Activated T-cell treated with anti-CD3 and anti-CD28 coated beads, Interleukin-2, amount 50 U/mL, for 48 hours (primary cell): ENCODE data around the gene HAUS3.
A peak's percentile ranks its signal among the peaks of the same experiment; 100 is the strongest.

Experiments used
- DNase-seq, 2 experiments: peaks; one replicate each; pipeline ENCODE4 v3.0.0-alpha.2; 2020

The HAUS3 gene

GRCh38 chr4:2241410-2242353 lies at the start of gene HAUS3, which contains the start of gene POLN:
HAUS3 (minus strand) TSS chr4:2242121; CDS start chr4:2240946, 1,175 bp downstream.
POLN (minus strand) TSS chr4:2242121; CDS start chr4:2229231, 12,890 bp downstream.
- DNase-seq: peak; percentile 100

- peak; percentile 62 to 72 for DNase-seq
Observed at GRCh38 chr4:2290974-2291704, 49.2 kb upstream of the HAUS3 start.

- DNase-seq: no peak
Observed at GRCh38 chr4:2290488-2290887, 48.6 kb upstream of the HAUS3 start.

- DNase-seq: no peak
Observed at GRCh38 chr4:2289955-2290333, 48.0 kb upstream of the HAUS3 start.

GRCh38 chr4:2289311-2289954 lies 47.5 kb upstream of the HAUS3 start:
- no peak for DNase-seq

- DNase-seq: no peak
Observed at GRCh38 chr4:2288051-2288541, 46.2 kb upstream of the HAUS3 start.

GRCh38 chr4:2287594-2287915 lies 45.6 kb upstream of the HAUS3 start:
- no peak for DNase-seq

- DNase-seq: no peak
Observed at GRCh38 chr4:2286904-2287593, 45.1 kb upstream of the HAUS3 start.

GRCh38 chr4:2285613-2286381 lies 43.9 kb upstream of the HAUS3 start:
- DNase-seq: no peak

- DNase-seq: no peak
Observed at GRCh38 chr4:2284934-2285612, 43.2 kb upstream of the HAUS3 start.

GRCh38 chr4:2284161-2284933 lies 42.4 kb upstream of the HAUS3 start:
- DNase-seq: no peak

- no peak for DNase-seq
Observed at GRCh38 chr4:2283199-2283711, 41.3 kb upstream of the HAUS3 start.

- DNase-seq: peak; percentile 61 to 72
Observed at GRCh38 chr4:2281575-2282343, 39.8 kb upstream of the HAUS3 start.

- DNase-seq: no peak
Observed at GRCh38 chr4:2280531-2281300, 38.8 kb upstream of the HAUS3 start.

GRCh38 chr4:2277956-2278355 lies 36.0 kb upstream of the HAUS3 start:
- DNase-seq: no peak

GRCh38 chr4:2276581-2277325 lies 34.8 kb upstream of the HAUS3 start:
- no peak for DNase-seq

GRCh38 chr4:2275546-2276251 lies 33.8 kb upstream of the HAUS3 start:
- no peak for DNase-seq
